ENCODE data around the gene FTCD.

FTCD gene

DNA sequence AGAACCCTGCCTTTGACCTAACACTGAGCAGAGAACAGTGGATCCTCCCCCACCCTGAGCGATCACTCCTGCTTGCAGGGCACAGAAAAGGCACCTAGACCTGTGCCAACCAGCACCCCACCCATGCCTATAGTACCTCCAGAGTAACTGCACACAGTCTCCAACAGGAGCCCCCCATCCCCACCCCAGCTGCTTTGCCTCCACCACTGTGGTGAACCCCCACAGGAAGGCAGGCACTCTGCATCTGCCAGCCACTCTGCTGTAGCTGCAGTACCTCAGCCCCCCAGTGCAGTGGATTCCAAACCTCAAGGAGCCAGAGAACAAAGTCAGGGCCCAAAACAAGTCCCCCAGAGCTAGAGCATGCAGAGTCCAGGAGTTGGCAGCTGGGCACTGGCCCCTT, 18.2 kb upstream of the FTCD start:
- no peak for TF ChIP-seq TAF1 (IDR thresholded peaks at IDR 0.05; ENCODE audit: low read depth)

DNA sequence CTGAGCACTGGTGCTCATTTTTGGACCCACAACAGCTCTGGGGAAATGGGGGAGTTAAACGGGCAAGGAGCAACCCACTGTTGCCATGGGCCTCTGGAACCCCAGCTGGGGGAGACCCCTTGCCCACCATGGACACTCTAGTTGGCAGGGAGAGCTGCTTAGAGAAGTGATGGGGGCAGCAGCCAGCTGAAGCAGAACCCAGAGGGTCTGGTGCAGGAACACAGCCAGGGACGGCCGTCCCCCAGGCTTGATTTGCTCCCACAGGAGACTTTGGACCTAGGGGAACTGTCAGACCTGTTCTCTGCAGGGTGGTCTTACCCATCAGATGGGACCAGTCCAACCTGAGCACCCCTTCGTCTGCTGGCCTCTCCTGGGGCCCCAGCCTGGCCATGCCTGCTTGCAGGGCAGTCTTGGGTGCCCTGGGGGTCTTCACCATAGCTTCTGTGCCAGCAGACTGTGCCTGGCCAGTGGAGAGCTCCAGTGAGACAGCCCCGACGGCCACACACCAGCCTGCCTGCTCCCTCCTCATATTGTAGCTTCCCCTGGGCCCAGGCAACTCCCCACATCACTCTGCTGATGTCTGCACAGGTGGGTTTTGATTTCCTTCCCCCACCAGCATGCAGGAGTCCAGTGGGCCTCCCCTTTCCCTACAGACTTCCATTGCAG, 17.6 kb upstream of the FTCD start:
- TF ChIP-seq, protein P1, sequence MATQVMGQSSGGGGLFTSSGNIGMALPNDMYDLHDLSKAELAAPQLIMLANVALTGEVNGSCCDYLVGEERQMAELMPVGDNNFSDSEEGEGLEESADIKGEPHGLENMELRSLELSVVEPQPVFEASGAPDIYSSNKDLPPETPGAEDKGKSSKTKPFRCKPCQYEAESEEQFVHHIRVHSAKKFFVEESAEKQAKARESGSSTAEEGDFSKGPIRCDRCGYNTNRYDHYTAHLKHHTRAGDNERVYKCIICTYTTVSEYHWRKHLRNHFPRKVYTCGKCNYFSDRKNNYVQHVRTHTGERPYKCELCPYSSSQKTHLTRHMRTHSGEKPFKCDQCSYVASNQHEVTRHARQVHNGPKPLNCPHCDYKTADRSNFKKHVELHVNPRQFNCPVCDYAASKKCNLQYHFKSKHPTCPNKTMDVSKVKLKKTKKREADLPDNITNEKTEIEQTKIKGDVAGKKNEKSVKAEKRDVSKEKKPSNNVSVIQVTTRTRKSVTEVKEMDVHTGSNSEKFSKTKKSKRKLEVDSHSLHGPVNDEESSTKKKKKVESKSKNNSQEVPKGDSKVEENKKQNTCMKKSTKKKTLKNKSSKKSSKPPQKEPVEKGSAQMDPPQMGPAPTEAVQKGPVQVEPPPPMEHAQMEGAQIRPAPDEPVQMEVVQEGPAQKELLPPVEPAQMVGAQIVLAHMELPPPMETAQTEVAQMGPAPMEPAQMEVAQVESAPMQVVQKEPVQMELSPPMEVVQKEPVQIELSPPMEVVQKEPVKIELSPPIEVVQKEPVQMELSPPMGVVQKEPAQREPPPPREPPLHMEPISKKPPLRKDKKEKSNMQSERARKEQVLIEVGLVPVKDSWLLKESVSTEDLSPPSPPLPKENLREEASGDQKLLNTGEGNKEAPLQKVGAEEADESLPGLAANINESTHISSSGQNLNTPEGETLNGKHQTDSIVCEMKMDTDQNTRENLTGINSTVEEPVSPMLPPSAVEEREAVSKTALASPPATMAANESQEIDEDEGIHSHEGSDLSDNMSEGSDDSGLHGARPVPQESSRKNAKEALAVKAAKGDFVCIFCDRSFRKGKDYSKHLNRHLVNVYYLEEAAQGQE (IDR thresholded peaks at IDR 0.05; ENCODE audit: low read depth), result no peak
- TF ChIP-seq, protein P2, sequence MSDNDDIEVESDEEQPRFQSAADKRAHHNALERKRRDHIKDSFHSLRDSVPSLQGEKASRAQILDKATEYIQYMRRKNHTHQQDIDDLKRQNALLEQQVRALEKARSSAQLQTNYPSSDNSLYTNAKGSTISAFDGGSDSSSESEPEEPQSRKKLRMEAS (IDR thresholded peaks at IDR 0.05), result no peak
- TF ChIP-seq NFIC (IDR thresholded peaks at IDR 0.05) (no peak), EP300 (IDR thresholded peaks at IDR 0.05; ENCODE audit: borderline replicate concordance) (no peak), YY1 (IDR thresholded peaks at IDR 0.05; ENCODE audit: low read depth) (no peak)
- TF ChIP-seq, protein P3, sequence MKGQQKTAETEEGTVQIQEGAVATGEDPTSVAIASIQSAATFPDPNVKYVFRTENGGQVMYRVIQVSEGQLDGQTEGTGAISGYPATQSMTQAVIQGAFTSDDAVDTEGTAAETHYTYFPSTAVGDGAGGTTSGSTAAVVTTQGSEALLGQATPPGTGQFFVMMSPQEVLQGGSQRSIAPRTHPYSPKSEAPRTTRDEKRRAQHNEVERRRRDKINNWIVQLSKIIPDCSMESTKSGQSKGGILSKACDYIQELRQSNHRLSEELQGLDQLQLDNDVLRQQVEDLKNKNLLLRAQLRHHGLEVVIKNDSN (IDR thresholded peaks at IDR 0.05), result no peak

- TF ChIP-seq YY1 (IDR thresholded peaks at IDR 0.05; ENCODE audit: low read depth) (no peak), NFIC (IDR thresholded peaks at IDR 0.05) (no peak), CEBPB (IDR thresholded peaks at IDR 0.05) (no peak), CREB1 (IDR thresholded peaks at IDR 0.05; ENCODE audit: low read depth) (no peak), TAF1 (IDR thresholded peaks at IDR 0.05; ENCODE audit: low read depth) (no peak), FOXM1 (IDR thresholded peaks at IDR 0.05; ENCODE audit: borderline replicate concordance, low read depth) (no peak), TEAD4 (IDR thresholded peaks at IDR 0.05) (no peak), RAD21 (IDR thresholded peaks at IDR 0.05; ENCODE audit: low read depth) (no peak), TCF12 (IDR thresholded peaks at IDR 0.05; ENCODE audit: low read depth) (no peak), ZBTB7A (IDR thresholded peaks at IDR 0.05; ENCODE audit: low read depth) (no peak), EP300 (IDR thresholded peaks at IDR 0.05; ENCODE audit: borderline replicate concordance) (no peak), EGR1 (IDR thresholded peaks at IDR 0.05) (no peak)
- TF ChIP-seq, protein P3 (IDR thresholded peaks at IDR 0.05), result no peak
- TF ChIP-seq, protein P2 (IDR thresholded peaks at IDR 0.05), result no peak
- TF ChIP-seq, protein P1 (IDR thresholded peaks at IDR 0.05; ENCODE audit: low read depth), result no peak
These were observed 16.9 kb upstream of the FTCD start for GRCh38 chr21:46171996-46172862.

DNA sequence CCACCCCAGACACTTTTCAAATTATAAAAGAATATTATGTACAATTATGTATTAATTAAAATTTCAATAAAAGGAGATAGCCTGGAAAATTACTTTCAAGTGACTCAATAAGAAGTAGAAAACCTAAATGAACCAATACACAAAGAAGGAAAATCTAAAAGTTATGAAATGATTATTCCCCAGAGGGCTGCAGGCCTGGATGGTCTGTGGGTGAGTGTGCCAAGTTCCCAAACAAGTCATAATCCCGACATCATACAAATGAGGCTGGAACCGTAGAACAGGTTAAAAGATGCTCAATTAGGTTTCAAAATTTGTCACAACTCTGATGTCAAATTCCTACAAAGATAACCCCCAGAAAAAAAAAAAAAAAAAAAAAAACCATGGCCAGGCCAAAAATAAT, 16.2 kb upstream of the FTCD start:
- TF ChIP-seq CEBPB (IDR thresholded peaks at IDR 0.05), result no peak
- no peak for TF ChIP-seq CREB1 (IDR thresholded peaks at IDR 0.05; ENCODE audit: low read depth)
- no peak for TF ChIP-seq TAF1 (IDR thresholded peaks at IDR 0.05; ENCODE audit: low read depth)
- TF ChIP-seq, protein P3 (IDR thresholded peaks at IDR 0.05), result no peak
- no peak for TF ChIP-seq EGR1 (IDR thresholded peaks at IDR 0.05)
- no peak for TF ChIP-seq YY1 (IDR thresholded peaks at IDR 0.05; ENCODE audit: low read depth)
- TF ChIP-seq TEAD4 (IDR thresholded peaks at IDR 0.05), result no peak

GRCh38 chr21:46168659-46169386, 13.4 kb upstream of the FTCD start:
- no peak for TF ChIP-seq CREB1 (IDR thresholded peaks at IDR 0.05; ENCODE audit: low read depth)
- TF ChIP-seq CEBPB (IDR thresholded peaks at IDR 0.05), result no peak
